GM11168 (cell line): ENCODE data around the gene PIEZO2.

Experiments used
- in situ Hi-C: fragments of 300-500 bp; cut with MboI; formaldehyde crosslinking; loops from one replicate; pipeline ENCODE4 v1.12.0; 2022; ENCODE audit warnings: low sequenced_read_pairs; ENCODE audit not compliant: unreplicated experiment

PIEZO2 gene

DNA sequence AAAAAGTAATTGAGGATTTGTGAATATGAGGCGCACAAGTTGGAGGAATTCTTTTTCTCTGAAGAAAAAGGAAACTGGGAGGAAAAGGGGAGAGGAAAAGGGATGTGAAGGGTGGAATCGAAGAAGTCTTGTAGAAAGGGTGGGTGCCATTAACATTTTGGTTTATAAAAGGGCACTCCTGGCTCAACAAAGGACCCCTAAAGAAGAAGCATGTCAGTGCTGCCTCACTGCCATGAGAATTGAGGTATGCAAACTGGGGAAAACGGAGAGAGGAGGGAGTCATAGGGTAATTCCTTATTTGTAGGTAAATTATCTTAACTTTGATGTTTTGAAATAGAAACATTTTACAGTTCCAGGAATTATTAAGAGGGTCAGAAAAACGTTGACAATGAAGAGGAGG lies 416.4 kb downstream of the PIEZO2 start:
- in situ Hi-C loops: no loop called here

DNA sequence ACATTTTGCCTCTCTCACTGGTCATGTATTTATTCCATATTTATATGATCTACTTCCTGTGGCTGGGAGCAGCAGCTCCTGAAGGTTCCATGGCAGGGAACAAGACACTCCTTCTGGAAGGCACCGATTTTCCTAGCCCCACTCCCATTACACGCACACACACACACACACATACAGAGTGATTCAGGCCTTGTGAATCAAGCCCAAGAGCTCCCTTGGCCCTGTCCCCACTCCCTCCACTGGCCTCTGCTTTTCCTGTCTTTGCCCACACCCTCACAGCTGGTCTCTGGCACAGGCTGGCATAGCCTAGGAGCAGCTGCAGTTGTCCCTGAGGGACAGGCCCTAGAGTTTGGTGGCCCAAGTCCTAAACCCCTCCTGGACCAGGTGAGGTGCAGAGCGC lies 421.9 kb downstream of the PIEZO2 start:
- in situ Hi-C loops: no loop called here

DNA sequence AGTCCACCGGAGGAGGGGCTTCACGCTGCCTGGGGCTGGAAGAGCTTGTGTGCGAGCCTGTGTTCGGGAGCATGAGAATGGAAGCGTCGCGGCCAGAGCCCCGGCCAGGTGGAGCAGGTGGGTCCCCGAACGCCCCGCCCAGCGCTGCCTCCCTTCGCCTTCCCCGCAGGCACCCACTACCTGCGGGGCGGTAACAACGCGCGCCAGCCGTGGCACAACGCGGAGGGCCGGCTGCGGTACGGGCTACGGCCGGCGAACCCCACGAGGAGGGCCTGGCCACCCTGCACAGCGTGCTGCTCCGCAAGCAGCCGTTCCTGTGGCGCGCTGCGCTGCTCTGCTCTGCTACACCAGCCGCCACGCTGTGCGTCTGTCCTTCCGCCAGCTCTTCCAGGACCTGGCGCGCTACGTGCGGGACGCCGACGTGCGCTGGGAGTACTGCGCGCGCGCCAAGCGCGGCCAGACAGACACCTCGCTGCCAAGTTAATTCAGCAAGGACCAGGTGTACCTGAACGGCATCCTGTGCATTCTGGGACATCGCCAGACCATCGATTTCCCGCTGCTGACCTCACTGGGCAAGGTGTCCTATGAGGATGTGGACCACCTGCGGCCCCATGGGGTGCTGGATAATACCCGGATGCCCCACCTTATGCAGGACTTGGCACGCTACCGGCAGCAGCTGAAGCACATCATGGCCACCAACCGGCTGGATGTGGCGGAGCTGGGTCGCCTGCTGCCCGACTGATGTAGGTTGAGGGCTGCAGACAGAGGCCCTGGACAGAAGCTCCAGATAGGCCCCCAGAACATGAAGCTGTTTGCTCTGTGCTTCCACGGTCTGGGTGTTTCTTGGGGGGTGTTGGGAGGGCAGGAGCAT lies 422.9 kb downstream of the PIEZO2 start:
- in situ Hi-C loops: no loop called here

DNA sequence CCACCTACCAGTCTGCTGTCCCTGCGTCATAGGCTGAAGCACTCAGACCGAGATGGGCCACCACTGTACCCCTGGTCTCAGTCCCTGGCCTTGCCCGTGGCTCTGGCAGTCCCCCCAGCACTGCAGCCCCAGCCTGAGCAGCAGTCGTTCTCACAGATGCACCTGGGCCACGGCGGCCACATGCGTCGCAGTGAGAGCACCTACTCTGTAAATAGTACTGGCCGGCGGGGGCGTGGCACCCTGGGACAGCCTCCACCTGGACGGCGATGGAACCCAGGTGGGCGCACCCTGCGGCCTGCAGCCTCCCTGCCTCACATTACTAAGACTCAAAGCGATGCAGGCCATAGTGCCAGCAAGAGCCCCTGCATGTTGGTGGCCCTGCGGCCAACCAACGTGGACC lies 424.7 kb downstream of the PIEZO2 start:
- in situ Hi-C loops: loop anchor here (25.0 kb wide), 1 partner anchor 762 kb away; no protein-coding TSS in a partner anchor

DNA sequence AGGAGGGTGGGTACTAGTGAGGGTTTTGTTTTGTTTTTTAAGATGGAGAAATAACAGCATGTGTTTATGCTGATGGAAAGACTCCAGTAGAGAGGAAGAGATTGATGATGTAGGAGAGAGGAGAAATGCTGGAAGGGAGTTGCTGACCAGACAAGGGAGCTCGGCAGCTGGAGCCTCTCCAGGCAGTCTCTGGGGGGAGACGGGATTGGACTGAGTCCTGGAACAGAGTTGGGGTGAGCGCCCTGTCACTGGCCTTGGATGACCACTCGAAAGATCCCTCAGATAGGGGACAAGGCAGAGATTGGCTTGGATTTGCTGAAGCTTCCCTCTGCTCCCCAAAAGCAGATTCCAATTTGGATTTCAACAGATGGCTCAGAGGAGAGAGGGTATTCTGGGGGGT lies 425.9 kb downstream of the PIEZO2 start:
- in situ Hi-C loops: loop anchor here (25.0 kb wide), 1 partner anchor 761 kb away; no protein-coding TSS in a partner anchor

DNA sequence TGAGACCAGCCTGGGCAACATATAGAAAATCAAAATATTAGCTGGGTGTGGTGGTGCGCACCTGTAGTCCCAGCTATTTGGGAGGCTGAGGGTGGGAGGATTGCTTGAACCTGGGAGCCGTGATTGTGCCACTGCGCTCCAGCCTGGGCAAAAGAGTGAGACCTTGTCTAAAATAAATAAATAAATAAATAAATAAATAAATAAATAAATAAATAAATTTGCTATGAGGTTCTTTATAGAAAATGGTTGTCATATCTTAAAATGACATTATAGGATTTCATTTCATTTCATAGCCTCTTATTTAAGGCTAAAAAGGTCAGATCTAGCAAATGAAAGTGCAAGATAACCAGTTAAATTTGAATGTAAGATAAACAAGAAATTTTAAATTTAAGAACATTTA lies 430.6 kb downstream of the PIEZO2 start:
- in situ Hi-C loops: loop anchor here (25.0 kb wide), 1 partner anchor 757 kb away; no protein-coding TSS in a partner anchor

DNA sequence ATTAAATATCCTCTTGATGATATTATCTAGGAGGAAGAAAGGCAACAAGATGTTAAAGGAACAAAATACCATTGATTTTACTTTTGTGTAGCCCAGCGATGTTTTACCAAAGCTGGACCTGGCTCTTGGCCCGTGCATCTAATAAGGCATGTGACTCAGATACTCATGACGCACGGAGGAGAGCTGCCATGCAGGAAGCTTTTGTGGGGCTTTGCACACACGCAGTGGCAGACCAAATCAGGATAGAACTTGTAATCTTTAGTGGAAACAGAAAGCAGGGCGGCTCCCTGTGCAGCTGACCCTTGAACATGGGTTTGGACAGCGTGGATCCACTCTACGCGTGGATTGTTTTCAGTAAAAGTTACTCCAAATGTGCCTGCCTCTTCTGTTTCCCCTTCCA lies 433.6 kb downstream of the PIEZO2 start:
- in situ Hi-C loops: loop anchor here (25.0 kb wide), 1 partner anchor 753 kb away; no protein-coding TSS in a partner anchor

DNA sequence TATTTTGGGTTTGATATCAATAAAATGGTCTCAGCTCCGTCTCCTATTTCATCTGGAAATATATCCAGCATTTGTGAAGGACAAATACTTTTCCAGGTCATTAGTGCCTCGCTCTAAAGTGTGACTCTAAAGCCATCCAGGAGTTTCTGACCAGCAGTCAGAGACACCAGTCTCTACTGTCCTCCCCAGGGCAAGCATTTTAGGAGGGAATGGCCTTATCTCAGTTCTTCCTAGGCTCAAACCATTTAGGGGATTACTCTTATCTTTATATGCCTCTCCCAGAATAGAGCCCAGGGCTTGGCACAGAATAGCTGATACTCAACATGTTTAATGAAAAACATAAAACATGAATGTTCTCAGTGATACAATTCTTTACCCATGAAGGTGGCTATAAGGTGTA lies 436.0 kb downstream of the PIEZO2 start:
- in situ Hi-C loops: loop anchor here (25.0 kb wide), 1 partner anchor 751 kb away; no protein-coding TSS in a partner anchor

DNA sequence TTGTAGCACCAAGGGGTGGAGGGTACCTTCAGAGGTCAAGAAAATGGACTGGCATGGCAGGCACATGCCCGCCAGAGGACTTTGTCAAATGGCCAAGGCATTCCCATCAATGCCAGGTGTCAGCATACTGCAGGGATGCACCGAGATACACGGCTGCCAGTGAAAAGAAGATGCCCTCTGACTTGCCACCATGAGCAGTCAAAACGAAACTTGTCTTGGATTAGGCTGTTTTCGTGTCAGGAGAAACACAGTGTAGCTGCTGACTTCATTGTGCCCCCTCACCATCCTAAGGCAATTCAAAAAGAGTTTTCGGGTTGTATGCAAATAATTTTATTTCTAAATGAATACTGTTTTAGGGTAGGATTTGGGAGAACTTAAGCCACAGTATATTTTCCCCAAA lies 442.1 kb downstream of the PIEZO2 start:
- in situ Hi-C loops: loop anchor here (25.0 kb wide), 1 partner anchor 745 kb away; no protein-coding TSS in a partner anchor

DNA sequence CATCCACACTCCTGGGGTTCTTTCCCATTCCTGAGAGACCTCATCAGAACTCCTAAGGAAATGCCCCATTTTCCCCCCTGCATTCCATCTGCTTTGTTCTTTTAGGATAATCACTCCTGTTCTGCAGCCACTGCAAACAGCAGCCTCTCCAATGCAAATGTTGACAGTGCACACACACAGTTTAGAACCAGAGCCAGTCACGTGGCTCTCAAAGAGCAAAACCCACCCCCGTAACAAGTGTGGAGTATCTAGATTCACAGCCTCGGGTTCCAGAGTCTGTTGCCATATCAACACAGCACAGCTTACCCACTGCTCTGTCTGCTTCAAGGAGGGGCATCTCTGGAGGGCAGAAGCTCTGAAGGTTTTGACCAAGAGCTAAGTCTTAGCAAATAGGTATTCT lies 443.6 kb downstream of the PIEZO2 start:
- in situ Hi-C loops: loop anchor here (25.0 kb wide), 1 partner anchor 743 kb away; no protein-coding TSS in a partner anchor

DNA sequence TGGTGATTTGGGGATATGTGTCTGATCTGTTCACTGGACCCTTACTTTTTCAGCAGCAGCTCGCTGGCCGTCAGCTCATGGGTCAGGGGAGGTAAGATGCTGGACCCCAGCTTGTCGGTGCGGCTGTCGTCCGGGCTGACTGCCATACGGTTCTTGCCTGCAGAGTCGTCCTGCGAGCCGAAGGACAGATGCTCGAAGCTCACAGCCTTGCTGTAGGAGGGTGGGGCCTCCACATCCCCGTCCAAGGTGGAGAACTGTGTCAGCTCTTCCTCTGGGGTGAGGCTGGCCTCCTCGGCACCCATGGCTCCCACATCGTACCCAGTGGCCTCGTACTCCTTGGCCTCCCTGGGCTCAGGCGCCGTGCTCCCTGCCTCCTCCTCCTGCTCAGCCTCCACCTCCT lies 444.1 kb downstream of the PIEZO2 start:
- in situ Hi-C loops: loop anchor here (25.0 kb wide), 1 partner anchor 743 kb away; no protein-coding TSS in a partner anchor

DNA sequence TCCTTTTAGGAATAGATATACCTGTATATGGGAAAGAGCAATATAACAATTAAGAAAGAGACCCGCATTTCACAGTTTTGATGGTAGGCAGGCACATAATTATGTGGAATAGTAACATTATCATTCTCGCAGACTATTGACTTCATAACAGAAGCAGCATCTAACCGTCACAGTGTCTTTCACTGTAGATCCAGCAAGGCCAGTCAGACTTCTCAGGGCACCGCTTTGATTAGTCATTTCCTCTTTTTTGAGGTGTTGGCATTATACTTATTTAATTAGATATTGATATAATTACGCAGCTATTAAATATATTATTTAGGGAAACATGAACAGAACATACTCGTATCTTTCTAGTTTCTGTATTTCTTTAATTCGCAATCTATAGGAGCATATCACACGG lies 447.2 kb downstream of the PIEZO2 start:
- in situ Hi-C loops: loop anchor here (25.0 kb wide), 1 partner anchor 740 kb away; no protein-coding TSS in a partner anchor

DNA sequence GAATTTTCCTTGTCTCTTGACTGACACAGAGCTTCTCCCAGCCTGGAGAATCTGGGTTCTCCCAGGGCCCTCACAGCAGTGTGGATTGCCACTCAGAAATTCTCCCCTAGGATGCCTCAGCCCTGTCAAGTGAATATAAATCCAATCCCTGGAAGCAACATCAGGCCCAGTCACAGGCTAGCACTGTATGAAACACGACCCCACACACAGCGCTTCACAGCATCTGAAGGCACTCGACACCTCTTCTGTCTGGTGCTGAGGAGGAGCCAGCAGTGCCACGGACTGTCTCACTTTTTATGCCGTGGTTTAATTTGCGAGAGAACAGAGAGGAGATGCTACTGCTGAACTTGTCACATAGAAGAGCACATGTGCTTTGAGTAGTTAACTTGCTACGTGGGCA lies 459.0 kb downstream of the PIEZO2 start:
- in situ Hi-C loops: no loop called here

DNA sequence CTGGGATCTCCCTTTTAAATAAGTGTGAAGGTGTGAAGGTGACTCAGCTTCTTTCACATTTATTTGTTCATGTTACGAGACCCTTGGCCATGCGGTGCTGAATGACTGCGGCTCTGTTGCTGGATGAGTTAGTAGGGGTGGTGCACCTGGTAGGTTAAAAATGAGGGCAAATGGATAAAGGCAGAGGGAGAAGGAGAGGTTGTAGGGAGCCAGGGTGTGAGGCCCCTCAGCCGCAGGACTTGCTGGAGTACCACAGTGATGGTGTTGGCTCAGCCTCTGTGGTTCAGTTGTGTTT lies 459.4 kb downstream of the PIEZO2 start:
- in situ Hi-C loops: no loop called here

DNA sequence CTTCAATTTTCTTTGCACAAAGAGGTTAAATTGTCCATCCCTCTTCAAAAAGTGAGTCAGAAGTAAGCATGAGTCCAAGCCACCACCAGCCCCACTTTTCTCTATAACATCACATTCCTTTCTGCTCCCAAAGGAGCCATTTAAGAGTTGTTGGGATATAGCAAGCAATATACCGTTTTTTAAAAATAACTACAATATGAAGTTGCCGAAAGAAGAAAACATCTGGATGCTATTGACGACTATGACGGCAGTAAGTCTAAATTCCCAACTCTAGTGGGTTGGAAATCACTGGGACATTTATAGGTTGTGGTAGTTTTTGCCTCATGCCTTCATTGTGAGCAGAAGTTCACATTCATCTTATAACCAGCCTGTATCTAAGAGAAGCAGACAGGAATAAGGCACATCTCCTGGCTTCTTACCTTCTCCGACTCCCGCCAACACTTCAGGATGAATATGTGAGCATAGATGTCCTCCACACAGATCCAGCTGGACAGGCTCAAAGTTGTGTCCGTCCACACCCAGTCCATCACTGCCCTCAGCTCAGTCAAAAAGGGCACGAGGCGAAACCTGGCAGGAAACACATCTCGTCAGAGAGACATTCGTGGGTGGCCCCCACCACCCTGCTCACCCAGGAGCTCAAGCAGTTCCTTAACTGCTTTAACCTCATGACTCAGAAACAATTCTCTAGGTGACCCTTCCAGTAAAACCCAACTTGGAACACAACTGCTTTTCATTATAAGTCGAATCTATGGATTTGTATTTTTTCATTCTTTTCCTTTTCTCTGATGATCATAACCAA lies 459.9 kb downstream of the PIEZO2 start:
- in situ Hi-C loops: no loop called here

DNA sequence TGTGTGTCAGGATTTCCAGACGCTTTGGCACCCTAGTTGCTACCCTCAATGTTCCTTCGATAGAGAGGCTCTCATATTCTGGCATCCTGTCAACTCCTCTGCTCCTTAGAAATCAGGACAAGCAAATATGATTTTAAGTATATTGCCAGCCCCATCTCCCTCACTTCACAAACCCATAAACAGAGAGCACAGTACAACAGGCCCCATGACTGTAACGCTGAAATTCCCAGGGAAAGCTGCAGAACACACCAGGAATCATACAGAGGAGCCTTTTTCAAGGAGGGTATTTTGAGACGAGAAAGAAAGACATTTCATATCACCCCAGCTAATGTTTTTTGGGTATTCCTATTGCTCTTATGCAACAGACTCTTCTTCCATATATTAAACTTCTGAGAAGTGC lies 460.6 kb downstream of the PIEZO2 start:
- in situ Hi-C loops: no loop called here

DNA sequence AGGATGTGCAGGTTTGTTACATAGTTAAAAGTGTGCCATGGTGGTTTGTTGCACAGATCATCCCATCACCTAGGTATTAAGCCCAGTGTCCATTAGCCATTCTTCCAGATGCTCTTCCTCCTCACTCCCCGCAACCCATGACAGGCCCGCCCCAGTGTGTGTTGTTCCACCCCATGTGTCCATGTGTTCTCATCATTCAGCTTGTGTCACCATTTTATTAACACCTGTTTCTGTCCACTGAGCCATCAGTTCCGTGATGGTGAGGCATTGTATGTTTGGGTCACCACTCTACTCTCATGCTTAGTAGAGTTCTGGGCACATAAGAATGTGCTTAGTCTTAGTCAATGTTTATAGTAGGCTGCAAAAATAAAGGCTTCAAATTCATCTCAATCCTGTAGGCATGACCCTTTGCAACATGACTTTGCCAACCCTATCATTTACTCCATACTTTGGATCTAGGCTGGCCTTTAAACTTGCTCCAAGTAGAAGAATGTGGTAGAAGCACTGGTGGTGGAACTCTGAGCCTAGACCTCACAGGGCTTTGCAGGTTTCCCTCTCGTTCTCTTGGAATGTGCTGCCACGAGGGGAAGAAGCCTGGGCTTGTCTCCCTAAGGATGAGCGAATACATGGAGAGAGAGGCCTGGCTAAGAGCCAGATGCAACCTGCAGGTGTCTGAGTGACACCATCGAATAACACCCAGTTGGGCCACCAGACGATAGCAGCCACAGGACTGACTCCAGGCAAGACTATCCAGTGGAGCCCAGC lies 462.0 kb downstream of the PIEZO2 start:
- in situ Hi-C loops: no loop called here

DNA sequence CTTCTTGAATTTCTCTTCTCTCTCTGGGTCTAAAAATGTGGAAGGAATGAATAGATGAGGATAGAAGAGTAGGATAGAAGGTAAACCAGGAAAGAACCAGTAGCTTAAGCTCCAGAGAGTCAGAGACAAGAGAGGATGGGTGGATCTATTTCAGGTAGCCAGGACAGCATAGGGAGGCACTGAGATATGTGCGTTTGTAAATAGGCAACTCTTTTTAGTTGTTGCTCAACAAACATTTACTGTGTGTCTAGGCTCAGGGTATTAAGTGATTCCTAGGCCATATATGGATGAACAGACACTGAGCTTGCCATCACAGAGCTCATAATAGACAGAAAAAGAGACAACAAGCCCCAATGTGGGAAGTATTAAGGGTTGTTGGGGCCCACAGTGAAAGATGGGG lies 463.1 kb downstream of the PIEZO2 start:
- in situ Hi-C loops: no loop called here

DNA sequence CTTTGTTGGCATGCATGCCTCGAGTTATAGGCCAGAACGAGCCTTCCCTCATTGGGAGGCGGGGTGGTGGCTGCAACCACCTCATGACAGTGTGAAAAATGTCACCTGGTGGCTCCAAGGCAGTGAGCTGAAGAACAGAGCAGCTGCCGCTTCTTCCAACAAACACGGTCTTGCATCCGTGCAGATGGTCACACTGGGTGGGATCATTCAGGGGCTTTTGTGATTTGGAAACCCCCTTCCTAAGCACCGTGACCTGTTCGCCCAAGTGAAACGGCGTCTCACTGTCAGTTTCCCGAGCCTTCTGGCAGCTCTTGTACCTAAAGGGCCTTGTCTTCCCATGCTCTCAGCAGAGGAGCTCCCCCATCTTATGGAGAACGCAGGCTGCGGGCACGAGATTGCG lies 463.9 kb downstream of the PIEZO2 start:
- in situ Hi-C loops: no loop called here

DNA sequence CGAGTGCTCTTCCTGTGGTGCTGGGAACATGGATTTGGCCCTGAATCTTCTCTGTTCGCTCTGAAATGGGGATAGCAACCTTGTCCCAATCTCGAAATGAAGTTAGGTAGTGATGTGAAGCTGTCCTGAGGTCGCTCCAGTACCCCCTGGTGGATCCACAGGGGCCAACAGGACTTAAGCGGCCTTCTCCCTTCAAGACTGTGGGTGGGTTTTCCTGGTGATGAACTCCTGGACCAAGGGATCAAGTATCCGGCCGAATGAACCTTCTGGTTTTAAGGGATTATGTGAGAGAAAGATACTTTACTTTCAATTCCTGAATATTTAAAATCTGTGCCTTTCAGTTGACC lies 467.0 kb downstream of the PIEZO2 start:
- in situ Hi-C loops: no loop called here
